SKM-1 (cell line): ENCODE results near the gene SYCP3.
"Not testable (repeated sequence)": the region's sequence is repeated elsewhere in the genome, so short reads cannot be mapped to it uniquely, and the experiment has no call there.

Experiments
- DNase-seq: peaks from one replicate; lab custom pipeline; 2025; ENCODE audit not compliant: unreplicated experiment; lab: John Stamatoyannopoulos, UW

SYCP3 gene

DNA sequence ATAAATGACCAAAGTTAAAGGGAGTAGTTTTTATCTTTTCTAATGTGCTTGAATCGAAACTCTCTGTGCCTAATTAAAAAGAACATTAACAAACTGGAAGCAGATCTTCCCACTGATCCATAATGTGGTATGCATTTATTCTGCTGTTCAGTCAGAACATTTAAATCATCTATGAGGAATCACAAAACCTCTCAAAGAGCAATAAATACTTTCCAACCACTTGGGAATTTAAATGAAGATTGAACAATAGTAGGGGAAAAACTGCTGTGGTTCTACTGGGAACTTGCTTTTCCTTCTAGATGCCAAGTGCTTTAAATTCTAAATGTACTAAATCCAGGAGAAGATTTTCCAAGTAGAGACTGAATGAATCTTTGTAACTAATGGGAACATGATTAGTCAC is 54.2 kb downstream of the SYCP3 start:
- DNase-seq = no peak

DNA sequence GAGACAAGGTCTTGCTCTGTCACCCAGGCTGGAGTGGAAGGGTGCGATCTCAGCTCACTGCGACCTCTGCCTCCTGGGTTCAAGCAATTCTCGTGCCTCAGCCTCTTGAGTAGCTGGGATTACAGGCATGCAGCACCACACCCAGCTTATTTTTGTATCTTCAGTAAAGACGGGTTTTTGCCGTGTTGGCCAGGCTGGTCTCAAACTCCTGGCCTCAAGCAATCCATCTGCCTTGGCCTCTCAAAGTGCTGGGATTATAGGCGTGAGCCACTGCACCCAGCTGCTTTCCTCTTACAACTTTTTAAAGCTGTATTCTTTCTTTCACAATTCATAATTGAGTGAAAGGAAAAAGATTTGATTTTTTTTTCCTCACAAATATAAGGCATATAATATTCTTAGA is 57.6 kb downstream of the SYCP3 start:
- DNase-seq = not testable (repeated sequence)

DNA sequence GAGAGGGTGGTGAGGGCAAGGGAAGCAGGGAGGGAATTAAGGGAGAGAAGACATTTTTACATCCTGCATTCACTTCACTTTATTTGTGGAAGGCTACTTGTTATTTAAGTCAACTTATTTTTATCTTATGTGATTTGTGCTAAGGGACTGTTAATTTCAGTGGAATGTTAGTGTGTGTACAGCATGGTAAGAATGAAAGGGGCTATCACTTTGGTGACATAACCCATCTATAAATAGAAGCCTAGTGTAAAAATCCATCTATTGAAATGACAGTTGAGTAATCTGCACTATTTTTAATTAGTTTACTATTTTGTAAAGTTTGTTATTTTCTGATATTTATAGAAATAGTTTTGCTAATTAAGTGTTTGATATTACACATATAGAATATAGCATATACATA is 58.6 kb downstream of the SYCP3 start:
- DNase-seq = no peak

DNA sequence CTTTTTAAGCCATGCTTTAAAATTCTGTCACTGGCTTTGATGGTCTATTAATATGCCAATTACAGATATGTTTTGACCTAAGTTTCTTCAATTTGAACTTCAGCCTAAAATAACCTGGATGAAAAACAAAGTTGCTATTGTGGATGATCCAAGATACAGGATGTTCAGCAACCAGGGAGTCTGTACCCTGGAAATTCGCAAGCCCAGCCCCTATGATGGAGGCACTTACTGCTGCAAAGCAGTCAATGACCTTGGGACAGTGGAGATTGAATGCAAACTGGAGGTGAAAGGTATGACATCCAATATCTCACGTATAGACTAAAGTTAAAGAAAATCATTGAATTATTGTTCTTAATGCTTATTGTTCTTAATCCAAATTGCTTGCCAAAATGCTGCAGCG is 59.0 kb downstream of the SYCP3 start:
- no peak for DNase-seq
